Upper lobe of left lung (tissue), 4 donors: Measurements from ENCODE around the gene WAS.

ENCODE experiments used
- EP300 ChIP-seq, 4 donors: sonication (generic); formaldehyde crosslinking; IDR thresholded peaks; one replicate each; pipeline ENCODE4 v1.5.1; 2017; ENCODE audit warnings: antibody characterized with exemption in 4 of 4, control low read depth in 2 of 4
- POLR2A ChIP-seq, 4 donors: fragments of 450-650 bp; IDR thresholded peaks; one replicate each; pipeline ENCODE4 v1.5.1; 2016 to 2017; ENCODE audit warnings: antibody characterized with exemption in 4 of 4, mild to moderate bottlenecking in 2 of 4
- POLR2AphosphoS5 ChIP-seq, 2 donors: sonication (generic); formaldehyde crosslinking; IDR thresholded peaks; one replicate each; pipeline ENCODE4 v1.5.1; 2017; ENCODE audit warnings: antibody characterized with exemption in 2 of 2
- TF ChIP-seq, protein P1 (sequence below), 6 experiments: fragments of 450-650 bp in 4 of 6; fragments of 200-600 bp in 2 of 6; sonication (generic) in 2 of 6; IDR thresholded peaks; one replicate each; pipeline ENCODE4 v1.5.1; 2016 to 2019; ENCODE audit warnings: antibody characterized with exemption in 6 of 6

DNA sequence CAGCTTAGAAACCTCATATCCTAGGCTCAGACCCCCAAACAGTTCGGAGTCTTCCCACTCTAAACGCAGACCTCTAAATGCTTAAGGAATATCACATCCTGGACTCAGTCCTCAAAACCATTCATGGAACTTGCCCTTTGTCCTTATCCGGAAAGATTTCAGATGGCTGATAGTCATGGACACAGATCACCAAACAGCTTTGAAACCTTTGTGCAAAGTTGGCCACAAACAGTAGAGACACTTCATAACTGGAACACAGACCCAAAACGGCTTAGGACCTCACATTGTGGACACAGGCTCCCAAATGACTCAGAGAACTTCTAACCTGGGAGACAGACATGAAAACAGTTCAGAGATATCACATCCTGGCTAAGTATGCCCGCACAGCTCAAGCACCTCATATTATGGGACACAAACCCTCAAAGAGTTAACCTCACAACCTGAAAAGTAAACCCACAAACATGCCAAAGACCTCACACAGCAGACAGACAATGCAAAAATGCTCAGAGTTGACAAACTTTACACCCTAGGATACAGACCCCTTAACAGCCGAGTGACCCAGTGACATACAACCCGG, 28.4 kb downstream of the WAS start:
- TF ChIP-seq POLR2AphosphoS5 (IDR thresholded peaks at IDR 0.05) = no peak
- TF ChIP-seq, protein P1, sequence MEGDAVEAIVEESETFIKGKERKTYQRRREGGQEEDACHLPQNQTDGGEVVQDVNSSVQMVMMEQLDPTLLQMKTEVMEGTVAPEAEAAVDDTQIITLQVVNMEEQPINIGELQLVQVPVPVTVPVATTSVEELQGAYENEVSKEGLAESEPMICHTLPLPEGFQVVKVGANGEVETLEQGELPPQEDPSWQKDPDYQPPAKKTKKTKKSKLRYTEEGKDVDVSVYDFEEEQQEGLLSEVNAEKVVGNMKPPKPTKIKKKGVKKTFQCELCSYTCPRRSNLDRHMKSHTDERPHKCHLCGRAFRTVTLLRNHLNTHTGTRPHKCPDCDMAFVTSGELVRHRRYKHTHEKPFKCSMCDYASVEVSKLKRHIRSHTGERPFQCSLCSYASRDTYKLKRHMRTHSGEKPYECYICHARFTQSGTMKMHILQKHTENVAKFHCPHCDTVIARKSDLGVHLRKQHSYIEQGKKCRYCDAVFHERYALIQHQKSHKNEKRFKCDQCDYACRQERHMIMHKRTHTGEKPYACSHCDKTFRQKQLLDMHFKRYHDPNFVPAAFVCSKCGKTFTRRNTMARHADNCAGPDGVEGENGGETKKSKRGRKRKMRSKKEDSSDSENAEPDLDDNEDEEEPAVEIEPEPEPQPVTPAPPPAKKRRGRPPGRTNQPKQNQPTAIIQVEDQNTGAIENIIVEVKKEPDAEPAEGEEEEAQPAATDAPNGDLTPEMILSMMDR (IDR thresholded peaks at IDR 0.05) = no peak
- no peak for TF ChIP-seq EP300 (IDR thresholded peaks at IDR 0.05)
- no peak for TF ChIP-seq POLR2A (IDR thresholded peaks at IDR 0.05)
